Stimulated activated naive CD4-positive, alpha-beta T cell treated with Interleukin-2 at 50 U/mL for 16 hours (primary cell): ENCODE data around the gene N4BP2.

Experiments used
- DNase-seq: peaks from one replicate; lab custom pipeline; 2025; lab: John Stamatoyannopoulos, UW

N4BP2 gene

DNA sequence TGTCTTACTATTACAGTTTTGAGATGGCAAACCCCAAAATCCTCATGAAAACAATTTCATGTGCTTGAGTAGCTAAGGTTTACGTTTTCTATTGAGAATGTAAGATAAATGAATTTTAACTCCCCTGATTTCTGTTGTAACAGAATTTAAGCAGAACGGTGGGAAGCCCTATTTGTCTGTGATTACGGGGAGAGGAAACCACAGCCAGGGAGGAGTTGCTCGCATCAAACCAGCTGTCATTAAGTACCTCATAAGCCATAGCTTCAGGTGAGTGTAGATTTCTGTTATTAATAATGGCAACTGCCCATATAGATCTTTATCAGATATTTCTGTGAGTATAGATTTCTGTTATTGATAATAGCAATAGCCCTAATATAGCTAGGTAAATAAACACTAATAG lies 96.0 kb downstream of the N4BP2 start:
- no peak for DNase-seq

DNA sequence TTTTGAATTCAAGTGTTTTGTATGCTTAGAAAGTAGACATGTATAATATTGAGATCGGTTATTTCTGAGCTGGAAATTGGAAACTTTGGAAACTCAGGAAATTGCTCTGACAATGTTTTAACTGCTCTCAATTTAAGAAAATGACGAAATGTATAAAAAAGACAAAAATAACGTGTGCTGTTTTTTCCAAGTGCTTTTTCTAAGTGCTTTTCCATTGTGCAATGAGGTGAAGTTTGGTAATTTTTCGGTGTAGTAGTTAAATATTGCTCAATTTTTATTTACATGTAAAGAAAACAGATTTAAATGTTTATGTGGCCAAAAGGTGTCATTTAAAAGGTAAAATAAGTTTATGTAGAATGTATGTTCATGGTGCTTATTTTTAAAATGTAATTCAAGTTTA lies 100.8 kb downstream of the N4BP2 start:
- DNase-seq: no peak

DNA sequence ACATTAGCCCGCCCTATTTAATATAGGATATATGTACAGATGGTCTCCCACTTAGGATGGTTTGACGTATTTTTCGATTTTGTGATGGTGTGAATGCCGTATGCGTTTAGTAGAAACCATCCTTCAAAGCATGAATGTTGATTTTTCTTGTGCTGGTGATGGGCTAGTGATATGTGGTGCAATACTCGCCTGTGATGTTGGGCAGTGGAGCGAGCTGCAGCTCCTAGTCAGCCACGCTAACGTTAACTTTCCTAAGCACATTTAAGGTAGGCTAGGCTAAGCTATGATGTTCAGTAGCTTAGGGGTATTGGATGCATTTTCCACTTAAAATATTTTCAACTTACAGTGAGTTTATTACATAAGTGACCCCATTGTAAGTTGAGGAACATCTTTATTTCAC lies 103.6 kb downstream of the N4BP2 start:
- DNase-seq: no peak

GRCh38 chr4:40164459-40164858 lies 107.8 kb downstream of the N4BP2 start:
- DNase-seq: no peak

DNA sequence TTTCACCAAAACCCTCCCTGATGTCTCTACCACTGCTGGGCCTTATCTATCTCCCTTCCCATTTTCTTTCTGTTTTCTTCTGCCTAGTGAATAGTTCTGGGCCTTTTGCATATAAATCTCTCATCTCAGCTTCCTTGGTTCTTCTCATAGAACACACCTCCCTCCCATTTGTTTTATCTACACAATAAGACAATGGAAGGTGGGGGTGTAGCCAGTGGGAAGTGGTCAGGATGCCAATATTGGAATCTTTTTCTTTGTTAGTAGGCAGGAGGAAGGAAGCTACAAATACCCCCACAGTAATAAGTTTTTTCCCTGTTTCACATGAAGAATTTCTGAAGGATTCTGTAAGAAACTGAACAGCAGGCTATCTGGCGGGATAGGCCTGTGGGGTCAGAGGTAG lies 109.3 kb downstream of the N4BP2 start:
- DNase-seq: no peak

DNA sequence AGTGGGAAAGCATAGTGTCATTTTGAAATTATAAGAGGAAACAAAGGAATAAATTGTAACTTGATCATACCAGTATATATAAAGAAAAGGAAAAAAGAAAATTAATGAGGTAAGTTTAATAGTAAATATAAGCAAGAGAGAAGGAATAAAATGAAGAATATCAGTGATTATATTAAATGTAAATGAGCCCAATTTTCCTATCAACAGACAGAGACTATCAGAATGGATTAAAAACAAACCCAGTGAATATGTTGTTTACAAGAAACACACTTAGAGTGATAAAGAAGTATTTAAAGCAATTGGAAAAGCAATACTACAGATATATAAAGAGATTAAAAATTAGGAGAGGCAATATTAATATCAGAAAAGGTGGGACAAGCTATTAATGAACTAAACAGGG lies 111.4 kb downstream of the N4BP2 start:
- no peak for DNase-seq

GRCh38 chr4:40170588-40170987 lies 113.9 kb downstream of the N4BP2 start:
- no peak for DNase-seq

GRCh38 chr4:40173470-40173875 lies 116.8 kb downstream of the N4BP2 start:
- no peak for DNase-seq

- DNase-seq: no peak
Measured at GRCh38 chr4:40176602-40177001, 120.0 kb downstream of the N4BP2 start.

GRCh38 chr4:40177591-40177990 lies 120.9 kb downstream of the N4BP2 start:
- no peak for DNase-seq

GRCh38 chr4:40178672-40179071 lies 122.0 kb downstream of the N4BP2 start:
- DNase-seq: no peak

GRCh38 chr4:40179360-40179759 lies 122.7 kb downstream of the N4BP2 start:
- DNase-seq: no peak

DNA sequence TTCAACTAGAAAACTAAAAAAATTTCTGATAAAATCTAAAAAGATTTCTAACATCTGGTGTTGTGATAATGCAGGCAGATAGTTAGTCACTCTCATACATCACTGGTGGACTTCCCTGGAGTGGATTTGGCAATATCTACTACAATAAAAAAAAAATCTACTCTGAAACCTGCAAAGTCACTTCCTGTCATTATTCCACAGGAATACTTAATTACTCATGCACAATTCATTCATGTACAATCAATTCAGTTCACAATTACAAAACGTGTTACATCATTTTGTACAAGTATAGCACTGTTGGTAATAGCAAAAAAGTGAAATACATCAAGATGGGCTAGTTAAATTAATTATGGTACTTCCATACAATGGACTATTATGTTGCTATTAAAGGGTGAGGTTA lies 123.7 kb downstream of the N4BP2 start:
- DNase-seq: no peak

DNA sequence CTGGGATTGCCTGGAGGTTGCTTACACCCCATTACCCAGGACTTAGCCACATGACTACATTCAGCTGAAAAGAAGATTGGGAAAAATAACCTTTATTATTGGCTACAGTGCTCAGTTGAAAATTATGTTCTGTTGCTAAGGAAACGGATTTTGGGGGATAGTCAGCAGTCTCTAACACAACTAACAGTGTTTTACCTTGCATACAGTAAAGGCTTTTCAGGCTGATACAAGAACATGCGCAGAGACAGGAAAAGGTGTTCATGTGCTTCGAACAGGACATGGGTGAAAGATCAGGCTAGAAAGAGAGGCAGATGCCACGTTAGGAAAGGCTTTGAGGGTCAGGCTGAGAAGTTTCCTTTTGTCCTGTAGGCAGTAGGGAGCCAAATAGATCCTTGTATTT lies 125.4 kb downstream of the N4BP2 start:
- no peak for DNase-seq

GRCh38 chr4:40182954-40183353 lies 126.3 kb downstream of the N4BP2 start:
- DNase-seq: no peak

- DNase-seq: no peak
Measured at GRCh38 chr4:40183615-40184411, 127.2 kb downstream of the N4BP2 start.

DNA sequence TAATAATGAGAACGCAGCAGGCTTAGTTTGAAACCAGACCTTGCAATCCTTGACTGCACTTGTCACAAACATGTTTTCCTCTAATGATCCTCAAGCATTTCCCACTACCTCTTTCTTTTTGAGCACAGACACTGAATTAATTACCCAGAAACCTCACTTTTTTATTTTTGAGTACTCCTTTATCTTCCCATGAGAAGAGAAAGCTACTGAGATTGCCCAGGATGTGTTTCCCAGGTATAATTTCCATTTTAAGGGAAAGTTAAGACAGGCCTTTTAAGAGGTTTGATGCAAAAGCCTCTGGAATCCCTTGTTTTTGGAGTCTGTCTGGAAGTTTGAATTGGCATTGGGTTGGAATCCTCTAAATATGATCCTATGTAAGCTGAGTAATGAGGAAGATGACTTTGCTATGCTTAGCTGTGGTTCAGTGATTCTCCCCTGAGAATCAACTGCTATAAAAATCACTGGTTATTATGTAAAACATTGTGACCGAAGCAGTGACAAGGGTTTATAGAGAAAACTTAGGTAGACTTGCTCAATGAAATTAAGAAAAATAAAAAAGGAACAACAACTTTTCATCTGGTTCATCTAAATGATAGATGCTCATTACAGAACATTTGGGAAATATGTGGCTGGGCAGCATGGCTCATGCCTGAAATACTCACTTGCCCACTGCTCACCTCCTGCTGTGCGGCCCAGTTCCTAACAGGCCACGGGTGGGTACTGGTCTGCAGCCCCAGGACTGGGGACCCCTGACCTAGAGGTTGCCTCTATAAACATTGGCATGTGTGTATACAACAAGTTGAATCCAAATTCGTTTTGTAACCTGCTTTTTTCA lies 129.4 kb downstream of the N4BP2 start:
- no peak for DNase-seq

GRCh38 chr4:40186665-40187014 lies 130.0 kb downstream of the N4BP2 start:
- no peak for DNase-seq

DNA sequence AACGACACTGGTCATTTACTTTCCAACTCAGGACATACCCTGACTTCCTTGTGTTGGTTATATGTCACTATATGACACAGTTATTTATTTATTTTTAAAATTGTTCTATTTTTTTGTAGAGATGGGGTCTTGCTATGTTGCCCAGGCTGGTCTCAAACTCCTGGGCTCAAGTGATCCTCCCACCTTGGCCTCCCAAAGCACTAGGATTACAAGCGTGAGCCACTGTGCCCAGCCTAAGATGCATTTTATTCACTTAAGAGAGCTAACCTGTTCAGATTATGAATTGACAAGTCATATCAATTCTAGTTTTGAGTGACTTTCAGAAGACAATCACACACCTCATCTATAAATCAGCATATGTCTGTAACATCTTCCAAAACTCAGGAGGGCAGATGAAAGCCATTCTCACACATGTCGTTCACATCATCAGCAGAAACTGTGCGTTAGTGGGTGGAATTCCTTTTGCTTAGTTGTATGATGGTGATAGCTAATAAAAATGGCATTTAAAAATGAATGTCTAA lies 130.8 kb downstream of the N4BP2 start:
- DNase-seq: no peak

- DNase-seq: no peak
Measured at GRCh38 chr4:40190019-40190418, 133.4 kb downstream of the N4BP2 start.

- no peak for DNase-seq
Measured at GRCh38 chr4:40190465-40190864, 133.8 kb downstream of the N4BP2 start.

DNA sequence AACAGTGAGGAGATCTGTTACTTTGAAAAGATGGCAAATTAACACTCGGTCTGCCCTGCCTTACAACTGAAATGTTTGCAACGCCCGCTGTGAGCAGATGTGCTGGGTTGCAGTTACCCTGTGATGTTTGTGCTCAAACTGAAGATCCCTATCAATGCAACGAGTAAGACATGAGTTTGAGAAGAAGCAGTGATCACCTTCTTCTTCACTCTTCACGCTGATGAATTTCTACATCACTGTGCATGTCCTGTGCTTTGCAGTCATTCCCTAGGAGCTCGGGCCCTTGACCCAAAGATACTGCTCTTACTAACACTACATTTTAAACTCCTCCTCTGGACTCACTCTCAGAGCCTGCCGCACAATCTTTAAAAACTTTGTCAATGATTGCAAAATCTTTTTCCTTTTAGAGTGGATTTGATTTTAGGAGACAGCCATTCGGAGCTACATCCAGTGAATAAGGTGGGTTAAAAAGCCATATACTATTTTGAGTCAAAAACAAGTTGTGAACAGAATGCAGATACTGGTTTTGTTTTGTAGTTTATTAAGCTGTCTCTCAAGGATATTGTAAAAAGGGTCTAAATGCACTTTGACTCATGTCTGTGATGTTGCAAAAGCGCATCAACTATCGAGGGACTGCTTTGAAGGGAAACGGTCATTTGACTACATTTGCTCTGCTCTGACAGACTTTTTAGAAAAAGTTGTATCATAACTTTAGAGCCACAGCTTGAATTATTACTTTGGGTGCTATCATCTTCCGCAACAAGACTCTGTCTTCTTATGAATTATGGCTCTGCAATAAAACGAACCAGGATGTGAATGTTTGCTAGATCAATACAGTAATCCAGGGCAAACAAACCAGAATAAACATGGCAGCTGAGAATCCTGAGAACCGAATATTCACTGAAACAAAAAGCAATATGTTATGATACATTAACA lies 134.5 kb downstream of the N4BP2 start:
- no peak for DNase-seq
